Liver (tissue), 9 donors: ENCODE data around the gene DERA. TPM values are rescaled to one million over a fixed set of nuclear protein-coding genes. Genes with fewer than 3 reads are reported as not detected.

Source experiments
- DNase-seq: peaks from one replicate; pipeline ENCODE4 v3.0.0-alpha.2; 2017; ENCODE audit warnings: low spot score
- H3K27ac ChIP-seq, 2 donors: one replicate each; pipeline ENCODE4 v1.7.0; 2013; ENCODE audit warnings: inconsistent platforms in 2 of 2, low read length in 2 of 2, control low read depth in 1 of 2, low read depth in 1 of 2, mild to moderate bottlenecking in 1 of 2
- H3K27me3 ChIP-seq, 4 donors: one replicate each; pipeline versions ENCODE4 v1.6.1 to v1.7.0; 2013; ENCODE audit warnings: low read length in 3 of 4, inconsistent platforms in 1 of 4, mild to moderate bottlenecking in 1 of 4, moderate library complexity in 1 of 4; ENCODE audit not compliant: control insufficient read depth in 4 of 4, insufficient read depth in 4 of 4
- H3K36me3 ChIP-seq, 4 donors: one replicate each; pipeline versions ENCODE4 v1.6.1 to v1.7.0; 2013; ENCODE audit warnings: low read length in 3 of 4, mild to moderate bottlenecking in 3 of 4, low read depth in 1 of 4, moderate library complexity in 1 of 4; ENCODE audit not compliant: control insufficient read depth in 4 of 4, insufficient read depth in 3 of 4
- H3K4me1 ChIP-seq, 4 donors: one replicate each; pipeline versions ENCODE4 v1.6.1 to v1.7.0; 2013; ENCODE audit warnings: low read length in 3 of 4, mild to moderate bottlenecking in 3 of 4, moderate library complexity in 1 of 4; ENCODE audit not compliant: control insufficient read depth in 4 of 4, insufficient read depth in 4 of 4
- H3K4me3 ChIP-seq, 3 donors: one replicate each; pipeline versions ENCODE4 v1.6.1 to v1.7.0; 2013; ENCODE audit warnings: low read length in 3 of 3, control low read depth in 1 of 3, low read depth in 1 of 3, mild to moderate bottlenecking in 1 of 3
- H3K9ac ChIP-seq, 2 donors: one replicate each; pipeline ENCODE4 v1.7.0; 2013; ENCODE audit warnings: low read length in 2 of 2, mild to moderate bottlenecking in 2 of 2, moderate library complexity in 2 of 2, control low read depth in 1 of 2, low read depth in 1 of 2
- H3K9me3 ChIP-seq, 4 donors: one replicate each; pipeline versions ENCODE4 v1.6.1 to v1.7.0; 2013; ENCODE audit warnings: low read length in 3 of 4; ENCODE audit not compliant: control insufficient read depth in 4 of 4
- EGR1 ChIP-seq, 2 donors: IDR thresholded peaks; 2 replicates each; pipeline ENCODE4 v1.6.1; 2016 to 2018; ENCODE audit warnings: antibody characterized with exemption in 2 of 2, low read depth in 2 of 2
- FOXA1 ChIP-seq: IDR thresholded peaks from 2 replicates; pipeline ENCODE4 v1.6.1; 2016; ENCODE audit warnings: antibody characterized with exemption
- FOXA2 ChIP-seq: IDR thresholded peaks from 2 replicates; pipeline ENCODE4 v1.6.1; 2016; ENCODE audit warnings: antibody characterized with exemption
- GABPA ChIP-seq, 2 donors: IDR thresholded peaks in 1 of 2; conservative IDR thresholded peaks in 1 of 2; 2 replicates each; pipeline ENCODE4 v1.6.1; 2016; ENCODE audit warnings: antibody characterized with exemption in 2 of 2, mild to moderate bottlenecking in 1 of 2, moderate library complexity in 1 of 2
- HNF4A ChIP-seq, 2 donors: conservative IDR thresholded peaks; 2 replicates each; pipeline ENCODE4 v1.6.1; 2016; ENCODE audit warnings: antibody characterized with exemption in 2 of 2, mild to moderate bottlenecking in 2 of 2
- HNF4G ChIP-seq: IDR thresholded peaks from 2 replicates; pipeline ENCODE4 v1.6.1; 2016; ENCODE audit warnings: antibody characterized with exemption
- JUND ChIP-seq, 2 donors: IDR thresholded peaks; 2 replicates each; pipeline ENCODE4 v1.6.1; 2016; ENCODE audit warnings: antibody characterized with exemption in 2 of 2
- NR2F2 ChIP-seq: IDR thresholded peaks from 2 replicates; pipeline ENCODE4 v1.6.1; 2016; ENCODE audit warnings: antibody characterized with exemption
- RAD21 ChIP-seq, 2 donors: IDR thresholded peaks; 2 replicates each; pipeline ENCODE4 v1.6.1; 2016; ENCODE audit warnings: antibody characterized with exemption in 2 of 2, mild to moderate bottlenecking in 2 of 2
- RXRA ChIP-seq, 2 donors: IDR thresholded peaks; 2 replicates each; pipeline ENCODE4 v1.6.1; 2017 to 2018; ENCODE audit warnings: antibody characterized with exemption in 2 of 2, mild to moderate bottlenecking in 1 of 2
- SP1 ChIP-seq: IDR thresholded peaks from 2 replicates; pipeline ENCODE4 v1.6.1; 2018; ENCODE audit warnings: antibody characterized with exemption, mild to moderate bottlenecking
- TAF1 ChIP-seq: conservative IDR thresholded peaks from 2 replicates; pipeline ENCODE4 v1.6.1; 2016; ENCODE audit warnings: antibody characterized with exemption, mild to moderate bottlenecking
- YY1 ChIP-seq: IDR thresholded peaks from 2 replicates; pipeline ENCODE4 v1.6.1; 2016; ENCODE audit warnings: antibody characterized with exemption, mild to moderate bottlenecking
- WGBS: extraction: QIAGEN DNeasy Blood & Tissue Kit; methylation state at CpG from one replicate; pipeline ENCODE4 v1.1.7; 2013; 5-methylcytosine and 5-hydroxymethylcytosine counted together
- polyA plus RNA-seq, 2 donors: library from polyadenylated mRNA; stranded (reverse) in 1 of 2; unstranded in 1 of 2; fragments of 200-250 nt in 1 of 2; fragments of >200 nt in 1 of 2; fragmentation: Nextera tagmentation in 1 of 2; extraction: Ambion mirVana in 1 of 2; gene quantifications; one replicate each; pipeline versions ENCODE4 v1.2.1 to v1.2.3, GENCODE V29; 2013 to 2015
- total RNA-seq, 2 donors: library from RNA; depleted of rRNA; stranded (reverse); fragments of >200 nt; gene quantifications; one replicate each; pipeline ENCODE4 v1.2.3, GENCODE V29; 2014
- TF ChIP-seq, protein P1 (sequence below): fragments of 150-350 bp; IDR thresholded peaks from 2 replicates; pipeline ENCODE4 v1.5.1; 2017; ENCODE audit warnings: improper control_type of control experiment, low read depth, low read length; ENCODE audit not compliant: missing input control
- TF ChIP-seq, protein P2 (sequence below): IDR thresholded peaks from 2 replicates; pipeline ENCODE4 v1.6.1; 2016; ENCODE audit warnings: antibody characterized with exemption
- TF ChIP-seq, protein P3 (sequence below): IDR thresholded peaks from 2 replicates; pipeline ENCODE4 v1.6.1; 2016; ENCODE audit warnings: antibody characterized with exemption
- TF ChIP-seq, protein P4 (sequence below): IDR thresholded peaks from 2 replicates; pipeline ENCODE4 v1.6.1; 2016; ENCODE audit warnings: antibody characterized with exemption
- donor health status: healthy.
- donor health status: healthy.
- donor health status: healthy.
- donor health status: healthy.
- donor health status: healthy.

Gene DERA
- total and polyA plus RNA-seq, 4 donors, result 32.9 to 65.2 (median 52.4) TPM

DNA sequence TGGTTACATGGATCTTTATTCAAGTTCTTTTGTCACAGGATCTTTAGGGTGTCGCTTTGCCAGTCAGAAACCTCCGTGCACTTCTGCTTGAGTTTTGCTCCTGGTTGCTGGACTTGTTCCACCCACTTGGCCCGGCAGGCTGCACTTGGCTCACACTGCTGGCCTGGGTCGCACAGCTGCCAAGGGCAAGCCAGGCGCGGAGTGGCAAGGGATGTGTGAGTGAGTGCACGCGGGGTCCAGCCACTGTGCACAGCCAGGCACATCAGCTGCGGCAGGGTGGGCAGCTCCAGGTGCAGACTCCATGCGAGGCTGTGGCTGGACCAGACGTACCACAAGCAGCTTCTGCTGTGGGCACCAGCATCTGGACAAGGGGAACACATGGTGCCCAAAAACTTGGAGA, 76.6 kb downstream of the DERA start:
- Histone ChIP-seq H3K9ac (no peak overlapping the region), H3K27ac (no peak overlapping the region), H3K4me3 (no peak overlapping the region), H3K4me1 (peaks cover 3 to 30% (median 21%) of the 10 kb centered on the region in 4 donors), H3K36me3 (peaks cover 0 to 4% (median 2%) of the 10 kb centered on the region in 4 donors), H3K9me3 (no peaks in the 10 kb centered on the region), H3K27me3 (no peaks in the 10 kb centered on the region)
- WGBS, result 52% methylated on average over 11 of the region's 11 CpGs
- DNase-seq, result no peak
- TF ChIP-seq EGR1 (IDR thresholded peaks at IDR 0.05; ENCODE audit: low read depth in 2 of 2) (no peak), HNF4A (conservative IDR thresholded peaks at IDR 0.05) (no peak), HNF4G (no peak), GABPA (IDR thresholded peaks at IDR 0.05 in 1 of 2, conservative IDR thresholded peaks at IDR 0.05 in 1 of 2) (no peak), YY1 (no peak), FOXA1 (no peak), RXRA (IDR thresholded peaks at IDR 0.05) (no peak), SP1 (no peak), JUND (IDR thresholded peaks at IDR 0.05) (no peak), FOXA2 (no peak), TAF1 (no peak), NR2F2 (no peak), RAD21 (IDR thresholded peaks at IDR 0.05) (no peak)
- TF ChIP-seq, protein P1, sequence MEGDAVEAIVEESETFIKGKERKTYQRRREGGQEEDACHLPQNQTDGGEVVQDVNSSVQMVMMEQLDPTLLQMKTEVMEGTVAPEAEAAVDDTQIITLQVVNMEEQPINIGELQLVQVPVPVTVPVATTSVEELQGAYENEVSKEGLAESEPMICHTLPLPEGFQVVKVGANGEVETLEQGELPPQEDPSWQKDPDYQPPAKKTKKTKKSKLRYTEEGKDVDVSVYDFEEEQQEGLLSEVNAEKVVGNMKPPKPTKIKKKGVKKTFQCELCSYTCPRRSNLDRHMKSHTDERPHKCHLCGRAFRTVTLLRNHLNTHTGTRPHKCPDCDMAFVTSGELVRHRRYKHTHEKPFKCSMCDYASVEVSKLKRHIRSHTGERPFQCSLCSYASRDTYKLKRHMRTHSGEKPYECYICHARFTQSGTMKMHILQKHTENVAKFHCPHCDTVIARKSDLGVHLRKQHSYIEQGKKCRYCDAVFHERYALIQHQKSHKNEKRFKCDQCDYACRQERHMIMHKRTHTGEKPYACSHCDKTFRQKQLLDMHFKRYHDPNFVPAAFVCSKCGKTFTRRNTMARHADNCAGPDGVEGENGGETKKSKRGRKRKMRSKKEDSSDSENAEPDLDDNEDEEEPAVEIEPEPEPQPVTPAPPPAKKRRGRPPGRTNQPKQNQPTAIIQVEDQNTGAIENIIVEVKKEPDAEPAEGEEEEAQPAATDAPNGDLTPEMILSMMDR, result no peak
- TF ChIP-seq, protein P2, sequence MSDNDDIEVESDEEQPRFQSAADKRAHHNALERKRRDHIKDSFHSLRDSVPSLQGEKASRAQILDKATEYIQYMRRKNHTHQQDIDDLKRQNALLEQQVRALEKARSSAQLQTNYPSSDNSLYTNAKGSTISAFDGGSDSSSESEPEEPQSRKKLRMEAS, result no peak
- TF ChIP-seq, protein P3, sequence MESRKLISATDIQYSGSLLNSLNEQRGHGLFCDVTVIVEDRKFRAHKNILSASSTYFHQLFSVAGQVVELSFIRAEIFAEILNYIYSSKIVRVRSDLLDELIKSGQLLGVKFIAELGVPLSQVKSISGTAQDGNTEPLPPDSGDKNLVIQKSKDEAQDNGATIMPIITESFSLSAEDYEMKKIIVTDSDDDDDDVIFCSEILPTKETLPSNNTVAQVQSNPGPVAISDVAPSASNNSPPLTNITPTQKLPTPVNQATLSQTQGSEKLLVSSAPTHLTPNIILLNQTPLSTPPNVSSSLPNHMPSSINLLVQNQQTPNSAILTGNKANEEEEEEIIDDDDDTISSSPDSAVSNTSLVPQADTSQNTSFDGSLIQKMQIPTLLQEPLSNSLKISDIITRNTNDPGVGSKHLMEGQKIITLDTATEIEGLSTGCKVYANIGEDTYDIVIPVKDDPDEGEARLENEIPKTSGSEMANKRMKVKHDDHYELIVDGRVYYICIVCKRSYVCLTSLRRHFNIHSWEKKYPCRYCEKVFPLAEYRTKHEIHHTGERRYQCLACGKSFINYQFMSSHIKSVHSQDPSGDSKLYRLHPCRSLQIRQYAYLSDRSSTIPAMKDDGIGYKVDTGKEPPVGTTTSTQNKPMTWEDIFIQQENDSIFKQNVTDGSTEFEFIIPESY, result no peak
- TF ChIP-seq, protein P4, sequence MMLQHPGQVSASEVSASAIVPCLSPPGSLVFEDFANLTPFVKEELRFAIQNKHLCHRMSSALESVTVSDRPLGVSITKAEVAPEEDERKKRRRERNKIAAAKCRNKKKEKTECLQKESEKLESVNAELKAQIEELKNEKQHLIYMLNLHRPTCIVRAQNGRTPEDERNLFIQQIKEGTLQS, result no peak

DNA sequence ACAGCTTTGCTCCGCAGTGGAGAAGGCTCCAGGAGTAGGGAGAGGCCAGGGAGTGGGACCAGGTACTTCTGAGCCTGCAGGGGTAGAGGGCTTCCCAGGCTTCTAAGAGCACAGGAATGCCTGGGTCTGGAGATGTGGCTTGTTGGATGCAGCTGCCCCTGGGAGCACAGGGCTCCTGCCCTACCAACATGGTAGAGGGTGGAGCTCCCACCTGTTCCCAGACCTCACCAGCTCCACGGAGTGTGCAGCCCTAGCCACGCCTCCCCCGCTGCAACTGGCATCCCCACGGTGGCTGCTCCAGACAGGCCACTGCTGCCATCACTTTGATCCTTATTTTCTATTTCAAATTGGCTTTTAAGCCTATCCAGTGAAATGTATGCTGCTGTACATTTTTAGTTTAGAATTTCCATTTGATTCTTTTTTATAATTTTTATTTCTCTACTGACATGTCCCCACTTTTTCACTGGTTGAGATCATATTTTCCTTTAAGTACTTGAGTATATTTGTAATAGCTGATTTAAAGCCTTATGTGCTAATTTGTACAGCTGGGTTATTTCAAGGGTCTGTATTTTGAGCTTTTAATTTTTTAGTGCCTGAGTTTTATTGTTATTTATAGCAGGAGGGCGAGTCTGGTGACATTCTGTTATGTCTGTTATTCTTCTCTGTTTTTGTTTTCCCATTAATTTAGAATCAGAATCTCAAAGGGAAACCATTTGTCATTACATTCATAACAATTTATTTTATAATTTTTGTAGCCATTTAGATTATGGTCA, 78.0 kb downstream of the DERA start:
- no peaks in the 10 kb centered on the region for H3K27me3 ChIP-seq
- no peak for TF ChIP-seq FOXA1
- WGBS, result 96% methylated on average over 6 of the region's 6 CpGs

More for the DNA sequence above, 78.0 kb downstream of the DERA start:
- Histone ChIP-seq H3K36me3 (peaks cover 0 to 4% (median 2%) of the 10 kb centered on the region in 4 donors), H3K9ac (no peak overlapping the region), H3K9me3 (no peaks in the 10 kb centered on the region), H3K4me1 (peaks cover 0 to 21% (median 12%) of the 10 kb centered on the region in 4 donors), H3K4me3 (no peak overlapping the region), H3K27ac (no peak overlapping the region)
- DNase-seq, result no peak
